H4 (cell line): Measurements from ENCODE around the gene MATCAP1. TPM values are rescaled to one million over a fixed set of nuclear protein-coding genes. Genes with fewer than 3 reads are reported as not detected.

Source experiments
- DNase-seq: peaks from one replicate; pipeline ENCODE4 v3.0.0-alpha.2; 2015; ENCODE audit warnings: low spot score
- total RNA-seq: library from RNA; depleted of rRNA; stranded (reverse); fragments of >200 nt; shearing (Covaris generic); gene quantifications from 2 replicates; pipeline ENCODE4 v1.2.3, GENCODE V29; 2014; rRNA removed

Gene MATCAP1
- total RNA-seq, 1 experiment from 2014 or later, result 3.5 TPM

DNA sequence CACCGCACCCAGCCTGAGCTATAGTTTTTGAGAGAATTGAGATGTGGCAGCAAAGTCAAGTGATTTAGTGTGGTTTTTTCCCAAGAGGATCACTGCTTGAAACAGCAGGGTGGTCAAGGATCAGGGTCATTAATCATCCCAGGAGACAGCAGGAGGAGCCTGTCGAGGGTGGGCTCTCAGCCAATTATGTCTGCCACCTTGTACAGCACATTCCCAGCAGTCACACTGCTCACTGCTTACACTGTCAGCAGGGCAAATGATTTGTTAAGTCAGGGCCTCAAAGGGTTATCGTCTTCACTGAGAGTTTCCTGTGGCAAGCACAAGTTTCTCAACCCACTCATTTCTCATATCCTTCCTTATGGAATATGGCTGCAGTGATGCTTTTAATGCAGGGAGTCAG is 46.2 kb downstream of the MATCAP1 start:
- no peak for DNase-seq

DNA sequence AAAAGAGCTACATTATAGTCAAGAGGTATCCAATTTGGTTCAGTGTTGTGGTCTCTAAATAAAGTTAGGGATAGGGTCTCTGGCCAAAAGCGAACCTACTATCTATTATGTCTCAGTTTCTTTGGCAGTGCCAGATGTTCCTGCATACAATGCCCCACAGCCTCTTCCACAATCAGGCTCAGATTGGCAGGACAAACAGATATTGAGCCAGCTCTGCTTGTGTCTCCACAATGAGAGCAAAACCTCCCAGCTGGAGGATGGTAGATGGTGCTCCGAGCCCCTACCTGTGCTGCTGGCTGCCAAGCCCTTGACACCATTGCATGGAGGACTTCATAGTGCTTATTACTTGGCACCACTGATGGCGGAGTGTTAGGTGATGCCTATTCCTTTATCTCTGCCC is 54.3 kb downstream of the MATCAP1 start:
- no peak for DNase-seq

DNA sequence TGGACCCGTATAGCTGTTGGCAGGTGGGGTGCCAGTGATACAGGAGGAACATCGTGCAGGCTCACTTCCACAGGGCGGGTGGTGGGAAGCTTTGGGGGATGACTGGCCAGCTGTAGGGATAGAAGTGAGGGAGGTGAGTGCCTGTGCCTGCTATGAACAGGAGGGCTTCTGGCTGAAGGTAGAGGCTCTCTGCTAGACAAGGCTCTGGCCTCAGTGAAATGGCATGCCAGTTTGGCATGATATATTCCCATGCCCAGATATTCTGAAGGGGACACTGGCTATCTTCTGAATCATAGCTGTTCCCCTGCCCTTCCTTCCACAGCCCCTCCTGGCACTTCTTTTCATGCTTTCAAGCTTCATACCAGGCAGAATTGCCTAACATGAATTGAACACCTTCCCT is 54.9 kb downstream of the MATCAP1 start:
- no peak for DNase-seq

DNA sequence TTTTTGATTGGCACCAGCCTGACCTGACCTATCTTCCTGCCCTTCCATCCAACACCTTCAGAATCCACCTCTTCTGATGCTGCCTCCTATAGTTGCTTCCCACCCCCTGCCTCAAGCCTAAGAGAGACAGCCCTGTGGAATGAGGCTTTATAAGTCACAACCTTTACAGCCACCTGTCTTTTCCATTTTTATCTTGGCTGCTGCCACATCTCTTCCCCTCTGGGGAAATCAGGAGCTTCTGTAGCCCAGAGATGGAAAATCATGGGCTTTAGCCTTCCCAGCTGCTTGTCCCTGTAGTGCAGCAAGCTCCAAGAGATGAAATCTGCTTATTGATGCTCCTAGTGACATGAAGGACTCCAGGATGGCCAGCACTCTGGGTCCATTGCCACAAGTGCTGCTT is 55.3 kb downstream of the MATCAP1 start:
- DNase-seq, result no peak

Other genes with a start within 250 kb of the MATCAP1 start
- 207 and 213 TPM in 2 replicates for gene CIAO2B, start 249.6 kb downstream of the MATCAP1 start, total RNA-seq
- 13.8 and 15.6 TPM in 2 replicates for gene CES2, start 248.4 kb downstream of the MATCAP1 start, total RNA-seq
- gene CES3, start 222.7 kb downstream of the MATCAP1 start, total RNA-seq, result 0.68 and 1.2 TPM in 2 replicates
- not detected in 2 replicates for gene CES4A, start 195.4 kb downstream of the MATCAP1 start, total RNA-seq
- 68.0 and 81.0 TPM in 2 replicates for gene CBFB, start 154.8 kb downstream of the MATCAP1 start, total RNA-seq
- 13.8 and 14.8 TPM in 2 replicates for gene PHAF1, start 74.0 kb downstream of the MATCAP1 start, total RNA-seq
- gene B3GNT9, start 33.0 kb downstream of the MATCAP1 start, total RNA-seq, result 21.2 and 21.6 TPM in 2 replicates
- gene TRADD, start 24.1 kb downstream of the MATCAP1 start, total RNA-seq, result 13.6 and 17.9 TPM in 2 replicates
- 1.3 and 3.3 TPM in 2 replicates for gene FBXL8, start 24.0 kb downstream of the MATCAP1 start, total RNA-seq
- gene HSF4, start 19.2 kb downstream of the MATCAP1 start, total RNA-seq, result 0.50 TPM in 1 of 2 replicates, not detected in the other
- gene NOL3, start 13.4 kb downstream of the MATCAP1 start, total RNA-seq, result 39.4 and 47.9 TPM in 2 replicates
- gene EXOC3L1, start 6.2 kb upstream of the MATCAP1 start, total RNA-seq, result not detected in 2 replicates
- 78.4 and 80.7 TPM in 2 replicates for gene E2F4, start 8.2 kb upstream of the MATCAP1 start, total RNA-seq
- gene ELMO3, start 15.2 kb upstream of the MATCAP1 start, total RNA-seq, result 0.06 and 0.29 TPM in 2 replicates
- 31.1 and 38.4 TPM in 2 replicates for gene TMEM208, start 43.2 kb upstream of the MATCAP1 start, total RNA-seq
- gene FHOD1, start 63.5 kb upstream of the MATCAP1 start, total RNA-seq, result 18.4 and 21.2 TPM in 2 replicates
- 0.81 and 1.4 TPM in 2 replicates for gene SLC9A5, start 65.0 kb upstream of the MATCAP1 start, total RNA-seq
- gene PLEKHG4, start 95.6 kb upstream of the MATCAP1 start, total RNA-seq, result 2.4 and 6.7 TPM in 2 replicates
- not detected in 2 replicates for gene KCTD19, start 142.8 kb upstream of the MATCAP1 start, total RNA-seq
- gene LRRC36, start 142.9 kb upstream of the MATCAP1 start, total RNA-seq, result 0.79 TPM in 1 of 2 replicates, not detected in the other
- not detected in 2 replicates for gene TPPP3, start 209.5 kb upstream of the MATCAP1 start, total RNA-seq
- gene ZDHHC1, start 232.5 kb upstream of the MATCAP1 start, total RNA-seq, result 3.0 and 3.2 TPM in 2 replicates
- gene HSD11B2, start 247.2 kb upstream of the MATCAP1 start, total RNA-seq, result 0.10 TPM in 1 of 2 replicates, not detected in the other